B cell (primary cell): ENCODE data around the gene CTCFL. TPM values are rescaled to one million over a fixed set of nuclear protein-coding genes. Genes with fewer than 3 reads are reported as not detected.

Experiments used
- ATAC-seq: fragments of 200-7000 bp; cut with Tn5 transposase; one replicate; pipeline ENCODE4 v1.10.0; 2021; ENCODE audit warnings: low read depth, mild to moderate bottlenecking, moderate number of reproducible peaks, moderate library complexity
- CTCF ChIA-PET: fragments of 350-600 bp; sonication (Branson Sonifier 250); formaldehyde crosslinking; loops from one replicate; lab custom pipeline; 2021; ENCODE audit warnings: antibody characterized with exemption, inconsistent platforms; lab: Charles Lee
- POLR2A ChIA-PET: fragments of 350-600 bp; sonication (Branson Sonifier 250); formaldehyde crosslinking; loops from one replicate; lab custom pipeline; 2021; ENCODE audit warnings: antibody characterized with exemption; lab: Charles Lee
- DNase-seq: peaks from one replicate; pipeline ENCODE4 v3.0.0; 2013
- H2AFZ ChIP-seq: 2 replicates; pipeline ENCODE4 v1.6.1; 2012; ENCODE audit warnings: mild to moderate bottlenecking, low read depth, low read length; ENCODE audit not compliant: insufficient read depth, poor library complexity, severe bottlenecking
- H3K27ac ChIP-seq, 2 donors: 1 replicate in 1 of 2; 2 replicates in 1 of 2; pipeline ENCODE4 v1.5.1; 2012 to 2013; ENCODE audit warnings: low read length in 2 of 2, mild to moderate bottlenecking in 2 of 2, moderate library complexity in 1 of 2
- H3K27me3 ChIP-seq, 4 experiments: fragments of 200-600 bp in 1 of 4; sonication (generic) in 1 of 4; replicated peaks in 1 of 4; 1 replicate in 2 of 4; 2 replicates in 2 of 4; pipeline versions ENCODE4 v1.6.1 to v1.7.0; 2013 to 2016; ENCODE audit warnings: low read length in 3 of 4, mild to moderate bottlenecking in 2 of 4, mixed read lengths in 1 of 4, moderate library complexity in 1 of 4; ENCODE audit not compliant: insufficient read depth in 4 of 4, control insufficient read depth in 3 of 4; ENCODE audit errors: control extremely low read depth in 1 of 4
- H3K36me3 ChIP-seq, 2 experiments: replicated peaks in 1 of 2; 1 replicate in 1 of 2; 2 replicates in 1 of 2; pipeline versions ENCODE4 v1.6.1 to v1.7.1; 2013; ENCODE audit warnings: low read length in 1 of 2; ENCODE audit not compliant: insufficient read depth in 2 of 2, control insufficient read depth in 1 of 2; ENCODE audit errors: control extremely low read depth in 1 of 2, extremely low read depth in 1 of 2
- H3K4me1 ChIP-seq, 2 donors: fragments of 200-600 bp in 1 of 2; sonication (generic) in 1 of 2; 1 replicate in 1 of 2; 2 replicates in 1 of 2; pipeline versions ENCODE4 v1.5.1 to v1.6.1; 2013 to 2017; ENCODE audit warnings: low read length in 2 of 2; ENCODE audit not compliant: control insufficient read depth in 2 of 2, insufficient read depth in 2 of 2
- H3K4me2 ChIP-seq: replicated peaks from 2 replicates; pipeline ENCODE3; 2012; ENCODE audit warnings: mild to moderate bottlenecking, low read depth, low read length; ENCODE audit not compliant: poor library complexity, severe bottlenecking
- H3K4me3 ChIP-seq, 5 experiments: fragments of 200-600 bp in 1 of 5; sonication (generic) in 1 of 5; 1 replicate in 3 of 5; 2 replicates in 2 of 5; pipeline versions ENCODE4 v1.5.1 to v1.7.0; 2011 to 2016; ENCODE audit warnings: low read length in 4 of 5, mild to moderate bottlenecking in 4 of 5, low read depth in 2 of 5, control low read depth in 1 of 5, moderate library complexity in 1 of 5; ENCODE audit not compliant: insufficient read depth in 1 of 5; ENCODE audit errors: control extremely low read depth in 1 of 5, extremely low read depth in 1 of 5
- H3K79me2 ChIP-seq: fragments of 200-600 bp; sonication (generic); one replicate; pipeline ENCODE4 v1.6.0; 2016; ENCODE audit warnings: low read length; ENCODE audit not compliant: control insufficient read depth, insufficient read depth
- H3K9ac ChIP-seq: fragments of 200-600 bp; sonication (generic); 2 replicates; pipeline ENCODE4 v1.6.1; 2017; ENCODE audit warnings: mild to moderate bottlenecking, low read length, moderate library complexity
- H3K9me3 ChIP-seq, 3 donors: one replicate each; pipeline versions ENCODE4 v1.6.1 to v1.7.1; 2013; ENCODE audit warnings: low read length in 2 of 3; ENCODE audit not compliant: control insufficient read depth in 2 of 3, insufficient read depth in 1 of 3; ENCODE audit errors: control extremely low read depth in 1 of 3
- H4K20me1 ChIP-seq: 2 replicates; pipeline ENCODE4 v1.6.0; 2012; ENCODE audit warnings: mild to moderate bottlenecking, low read length; ENCODE audit not compliant: insufficient read depth, control insufficient read depth, poor library complexity, severe bottlenecking
- H3K27ac Mint-ChIP-seq: one replicate; pipeline ENCODE4 v1.8.0; 2021; ENCODE audit warnings: mixed read lengths
- H3K27me3 Mint-ChIP-seq: one replicate; pipeline ENCODE4 v1.8.0; 2021; ENCODE audit warnings: mixed read lengths
- H3K4me1 Mint-ChIP-seq: one replicate; pipeline ENCODE4 v1.8.0; 2021; ENCODE audit warnings: mixed read lengths
- H3K4me3 Mint-ChIP-seq: one replicate; pipeline ENCODE4 v1.8.0; 2021; ENCODE audit warnings: mixed read lengths
- H3K9me3 Mint-ChIP-seq: one replicate; pipeline ENCODE4 v1.8.0; 2022; ENCODE audit warnings: mixed read lengths; ENCODE audit not compliant: insufficient read depth
- CTCF ChIP-seq: fragments of 200-600 bp; IDR thresholded peaks from one replicate; pipeline ENCODE4 v1.8.0; 2022; ENCODE audit warnings: antibody characterized with exemption, mild to moderate bottlenecking
- EZH2 ChIP-seq: IDR thresholded peaks from 2 replicates; pipeline ENCODE4 v1.6.1; 2012; ENCODE audit warnings: borderline replicate concordance, low read depth, mild to moderate bottlenecking, moderate library complexity, low read length; ENCODE audit not compliant: insufficient read depth, poor library complexity, severe bottlenecking
- WGBS: methylation state at CpG from one replicate; pipeline ENCODE4 v1.1.5; 2013; ENCODE audit warnings: missing lambda C conversion rate; ENCODE audit not compliant: insufficient coverage; 5-methylcytosine and 5-hydroxymethylcytosine counted together
- intact Hi-C: fragments of 100-400 bp; cut with micrococcal nuclease; formaldehyde crosslinking; loops from one replicate; pipeline ENCODE4 v1.10.0; 2022
- polyA plus RNA-seq: library from polyadenylated mRNA; depleted of rRNA; stranded (reverse); fragments of >200 nt; gene quantifications from 2 replicates; pipeline ENCODE4 v1.2.3, GENCODE V29; 2012
- total RNA-seq, 2 donors: library from RNA; stranded (reverse); fragments of 120-200 nt in 1 of 2; gene quantifications; 1 replicate in 1 of 2; 2 replicates in 1 of 2; pipeline versions ENCODE4 v1.2.3 to v1.2.4, GENCODE V29; 2013 to 2022

The CTCFL gene
- total and polyA plus RNA-seq, 2 donors (not counting 1 experiment from before 2014, with no cell fraction given), result not detected

- H3K79me2 ChIP-seq, result no peaks in the 10 kb centered on the region
- Mint-ChIP-seq H3K27me3 (peaks cover 40% of the 10 kb centered on the region), H3K9me3 (no peaks in the 10 kb centered on the region), H3K27ac (no peak overlapping the region), H3K4me1 (no peaks in the 10 kb centered on the region), H3K4me3 (no peak overlapping the region)
- no peak overlapping the region for H3K9ac ChIP-seq
- no peaks in the 10 kb centered on the region for H3K9me3 ChIP-seq
- peaks cover 0 to 4% (median 3%) of the 10 kb centered on the region in 4 experiments for H3K27me3 ChIP-seq
- no peaks in the 10 kb centered on the region for H4K20me1 ChIP-seq
- DNase-seq, result no peak
- ChIA-PET POLR2A (no interaction called here), CTCF (no interaction called here)
- no peak overlapping the region for H2AFZ ChIP-seq
- no peak overlapping the region for H3K4me2 ChIP-seq
- H3K27ac ChIP-seq, result no peak overlapping the region
- no peak for ATAC-seq
- WGBS, result 98% methylated on average over 7 of the region's 11 CpGs
- no peaks in the 10 kb centered on the region for H3K36me3 ChIP-seq
- intact Hi-C loops, result no loop called here
- TF ChIP-seq EZH2, result no peak
- no peak for TF ChIP-seq CTCF
- no peak overlapping the region for H3K4me3 ChIP-seq
- H3K4me1 ChIP-seq, result no peaks in the 10 kb centered on the region
Measured at GRCh38 chr20:57564951-57565642, 40.2 kb upstream of the CTCFL start.

- Mint-ChIP-seq H3K9me3 (no peaks in the 10 kb centered on the region), H3K4me3 (no peak overlapping the region), H3K27me3 (peaks cover 38% of the 10 kb centered on the region), H3K4me1 (no peaks in the 10 kb centered on the region), H3K27ac (no peak overlapping the region)
- no peaks in the 10 kb centered on the region for H3K4me1 ChIP-seq
- H3K4me3 ChIP-seq, result no peak overlapping the region
- no peaks in the 10 kb centered on the region for H4K20me1 ChIP-seq
- H3K27me3 ChIP-seq, result peaks cover 0 to 4% (median 3%) of the 10 kb centered on the region in 4 experiments
- no peak for TF ChIP-seq EZH2
- TF ChIP-seq CTCF, result no peak
- intact Hi-C loops, result no loop called here
- WGBS, result 88% methylated on average over 14 of the region's 14 CpGs
- H3K36me3 ChIP-seq, result no peaks in the 10 kb centered on the region
- DNase-seq, result no peak
- no peak for ATAC-seq
- no peak overlapping the region for H3K9ac ChIP-seq
- H3K4me2 ChIP-seq, result no peak overlapping the region
- H3K79me2 ChIP-seq, result no peaks in the 10 kb centered on the region
- no peak overlapping the region for H3K27ac ChIP-seq
- H2AFZ ChIP-seq, result no peak overlapping the region
- ChIA-PET POLR2A (no interaction called here), CTCF (no interaction called here)
- H3K9me3 ChIP-seq, result no peaks in the 10 kb centered on the region
Measured at GRCh38 chr20:57564180-57564802, 39.4 kb upstream of the CTCFL start.
